Chondrocyte (in vitro differentiated cells): ENCODE results near the gene NTSR1. TPM values are rescaled to one million over a fixed set of nuclear protein-coding genes. Genes with fewer than 3 reads are reported as not detected.

ENCODE experiments used
- DNase-seq: peaks from one replicate; pipeline ENCODE4 v3.0.0; 2021; ENCODE audit warnings: mixed read lengths, low spot score
- H3K27ac Mint-ChIP-seq: one replicate; pipeline ENCODE4 v1.8.0; 2021; ENCODE audit warnings: mild to moderate bottlenecking, moderate library complexity, mixed read lengths; ENCODE audit not compliant: unreplicated experiment
- H3K27me3 Mint-ChIP-seq: 2 replicates; pipeline ENCODE4 v1.8.0; 2021; ENCODE audit warnings: low read depth, mixed read lengths
- H3K36me3 Mint-ChIP-seq: 2 replicates; pipeline ENCODE4 v1.8.0; 2021; ENCODE audit warnings: low read depth, mixed read lengths
- H3K4me1 Mint-ChIP-seq: 2 replicates; pipeline ENCODE4 v1.8.0; 2021; ENCODE audit warnings: low read depth, mild to moderate bottlenecking, mixed read lengths
- H3K4me3 Mint-ChIP-seq: one replicate; pipeline ENCODE4 v1.8.0; 2021; ENCODE audit warnings: mild to moderate bottlenecking, moderate library complexity, mixed read lengths; ENCODE audit not compliant: unreplicated experiment
- H3K9me3 Mint-ChIP-seq: 2 replicates; pipeline ENCODE4 v1.8.0; 2021; ENCODE audit warnings: low read depth, mixed read lengths
- total RNA-seq: library from RNA; stranded (reverse); gene quantifications from 3 replicates; pipeline ENCODE4 v1.2.1, GENCODE V29; 2021
- TF ChIP-seq, protein P1 (sequence below): fragments of 200-600 bp; sonication (generic); IDR thresholded peaks from 2 replicates; pipeline ENCODE4 v1.5.0; 2021; ENCODE audit warnings: antibody characterized with exemption, mild to moderate bottlenecking, moderate library complexity

NTSR1 gene
- total RNA-seq, 1 donor from 2014 or later = not detected

DNA sequence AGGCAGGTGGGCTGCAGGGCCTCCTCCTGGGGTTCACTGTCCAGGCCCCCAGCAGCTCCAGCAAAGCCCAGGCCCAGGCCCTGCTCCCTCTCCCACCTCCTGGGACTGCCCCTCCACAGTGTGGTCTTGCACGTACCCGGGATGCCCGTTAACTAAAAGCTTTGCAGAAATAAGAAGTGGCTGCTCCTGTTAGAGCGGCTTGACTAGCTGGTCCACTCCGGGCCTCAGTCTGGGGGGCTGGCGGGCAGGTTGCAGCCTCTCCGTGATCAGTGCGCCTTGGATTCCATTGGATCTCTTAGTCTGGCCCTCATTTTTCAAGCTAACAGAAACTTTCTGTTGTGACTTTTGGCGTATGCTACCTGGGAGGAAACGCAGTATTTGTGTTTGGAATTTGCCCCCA is 39.4 kb upstream of the NTSR1 start:
- H3K4me3 Mint-ChIP-seq = no peak overlapping the region
- peaks cover 29% of the 10 kb centered on the region for H3K27me3 Mint-ChIP-seq
- no peaks in the 10 kb centered on the region for H3K36me3 Mint-ChIP-seq
- no peaks in the 10 kb centered on the region for H3K9me3 Mint-ChIP-seq
- H3K4me1 Mint-ChIP-seq = peaks cover 11% of the 10 kb centered on the region
- H3K27ac Mint-ChIP-seq = no peak overlapping the region
- TF ChIP-seq, protein P1, sequence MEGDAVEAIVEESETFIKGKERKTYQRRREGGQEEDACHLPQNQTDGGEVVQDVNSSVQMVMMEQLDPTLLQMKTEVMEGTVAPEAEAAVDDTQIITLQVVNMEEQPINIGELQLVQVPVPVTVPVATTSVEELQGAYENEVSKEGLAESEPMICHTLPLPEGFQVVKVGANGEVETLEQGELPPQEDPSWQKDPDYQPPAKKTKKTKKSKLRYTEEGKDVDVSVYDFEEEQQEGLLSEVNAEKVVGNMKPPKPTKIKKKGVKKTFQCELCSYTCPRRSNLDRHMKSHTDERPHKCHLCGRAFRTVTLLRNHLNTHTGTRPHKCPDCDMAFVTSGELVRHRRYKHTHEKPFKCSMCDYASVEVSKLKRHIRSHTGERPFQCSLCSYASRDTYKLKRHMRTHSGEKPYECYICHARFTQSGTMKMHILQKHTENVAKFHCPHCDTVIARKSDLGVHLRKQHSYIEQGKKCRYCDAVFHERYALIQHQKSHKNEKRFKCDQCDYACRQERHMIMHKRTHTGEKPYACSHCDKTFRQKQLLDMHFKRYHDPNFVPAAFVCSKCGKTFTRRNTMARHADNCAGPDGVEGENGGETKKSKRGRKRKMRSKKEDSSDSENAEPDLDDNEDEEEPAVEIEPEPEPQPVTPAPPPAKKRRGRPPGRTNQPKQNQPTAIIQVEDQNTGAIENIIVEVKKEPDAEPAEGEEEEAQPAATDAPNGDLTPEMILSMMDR = no peak
- DNase-seq = no peak

DNA sequence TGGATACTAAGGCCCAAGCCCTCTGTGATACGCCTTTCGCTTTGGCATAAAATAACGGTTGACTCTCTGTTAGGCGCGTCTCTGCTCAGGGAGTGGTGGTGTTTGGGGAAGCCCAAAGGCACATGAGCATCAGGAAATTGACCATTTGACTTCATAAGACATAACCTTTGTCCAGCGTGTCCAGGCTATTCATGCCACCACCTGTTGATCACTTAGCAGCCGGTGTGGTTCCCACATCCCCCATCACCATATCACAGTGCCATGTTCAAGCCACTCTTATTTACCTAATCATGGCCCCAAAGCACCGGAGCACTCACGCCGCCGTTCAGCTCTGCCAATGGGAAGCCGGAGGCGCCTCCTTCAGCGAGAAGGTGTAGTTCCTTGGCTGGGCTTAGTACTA is 38.5 kb upstream of the NTSR1 start:
- Mint-ChIP-seq H3K4me1 (peaks cover 11% of the 10 kb centered on the region), H3K27me3 (peaks cover 28% of the 10 kb centered on the region), H3K27ac (no peak overlapping the region), H3K4me3 (no peak overlapping the region), H3K9me3 (no peaks in the 10 kb centered on the region), H3K36me3 (no peaks in the 10 kb centered on the region)
- TF ChIP-seq, protein P1 = no peak
- DNase-seq = no peak

DNA sequence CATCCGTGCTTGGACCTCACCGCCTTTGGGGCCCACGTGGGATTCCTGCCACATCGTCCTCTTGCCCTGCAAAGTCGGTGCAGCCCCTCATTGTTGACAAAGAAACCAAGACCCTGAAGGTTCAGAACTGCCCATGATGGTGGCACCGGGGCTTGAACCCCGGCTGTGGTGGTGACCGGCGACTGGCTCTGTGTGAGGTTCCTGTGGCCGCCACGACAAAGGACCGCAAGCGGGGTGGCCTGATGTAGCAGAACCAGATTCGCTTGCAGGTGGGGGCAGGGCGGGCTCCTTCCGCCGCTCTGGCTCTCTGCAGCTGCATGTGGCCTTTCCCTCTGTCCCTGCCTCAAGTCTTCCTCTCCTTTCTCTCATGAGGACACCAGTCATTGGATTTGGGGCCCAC is 37.6 kb upstream of the NTSR1 start:
- peaks cover 11% of the 10 kb centered on the region for H3K4me1 Mint-ChIP-seq
- H3K9me3 Mint-ChIP-seq = no peaks in the 10 kb centered on the region
- TF ChIP-seq, protein P1 = no peak
- no peak for DNase-seq
- H3K27me3 Mint-ChIP-seq = peaks cover 28% of the 10 kb centered on the region
- no peak overlapping the region for H3K27ac Mint-ChIP-seq
- no peaks in the 10 kb centered on the region for H3K36me3 Mint-ChIP-seq
- H3K4me3 Mint-ChIP-seq = no peak overlapping the region

DNA sequence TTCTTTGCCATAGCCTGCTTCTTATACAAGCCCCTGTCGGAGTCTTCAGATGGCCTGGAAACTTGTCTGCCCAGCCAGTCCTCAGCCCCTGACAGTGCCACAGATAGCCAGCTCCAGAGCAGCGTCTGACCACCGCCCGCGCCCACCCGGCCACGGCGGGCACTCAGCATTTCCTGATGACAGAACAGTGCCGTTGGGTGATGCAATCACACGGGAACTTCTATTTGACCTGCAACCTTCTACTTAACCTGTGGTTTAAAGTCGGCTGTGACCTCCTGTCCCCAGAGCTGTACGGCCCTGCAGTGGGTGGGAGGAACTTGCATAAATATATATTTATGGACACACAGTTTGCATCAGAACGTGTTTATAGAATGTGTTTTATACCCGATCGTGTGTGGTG is 36.9 kb upstream of the NTSR1 start:
- Mint-ChIP-seq H3K4me3 (no peak overlapping the region), H3K36me3 (no peaks in the 10 kb centered on the region), H3K27ac (no peak overlapping the region), H3K9me3 (no peaks in the 10 kb centered on the region), H3K4me1 (peaks cover 10% of the 10 kb centered on the region), H3K27me3 (peaks cover 29% of the 10 kb centered on the region)
- no peak for DNase-seq
- TF ChIP-seq, protein P1 = no peak

DNA sequence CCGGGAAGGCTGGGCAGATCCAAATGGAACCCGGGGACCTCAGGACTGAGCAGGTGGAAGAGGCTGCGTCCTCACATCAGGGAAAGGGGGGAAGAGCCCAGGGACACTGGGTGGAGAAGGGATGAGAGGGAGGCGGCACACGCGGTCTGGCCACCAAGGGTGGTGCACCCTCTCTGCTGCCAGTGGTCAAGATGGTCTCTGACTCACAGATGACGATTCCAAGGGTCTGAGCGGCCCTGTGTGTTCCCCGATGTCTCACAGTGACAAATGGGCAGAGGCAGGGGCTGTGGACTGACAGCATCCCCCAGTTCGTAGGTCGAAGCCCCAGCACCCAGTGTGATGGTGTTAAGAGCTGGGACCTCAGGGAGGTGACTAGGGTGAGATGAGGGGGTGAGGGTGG is 34.3 kb upstream of the NTSR1 start:
- no peaks in the 10 kb centered on the region for H3K4me1 Mint-ChIP-seq
- H3K4me3 Mint-ChIP-seq = no peak overlapping the region

More for the DNA sequence above, 34.3 kb upstream of the NTSR1 start:
- H3K9me3 Mint-ChIP-seq = no peaks in the 10 kb centered on the region
- TF ChIP-seq, protein P1 = no peak
- peaks cover 23% of the 10 kb centered on the region for H3K27me3 Mint-ChIP-seq
- H3K36me3 Mint-ChIP-seq = no peaks in the 10 kb centered on the region
- H3K27ac Mint-ChIP-seq = no peak overlapping the region
- DNase-seq = no peak
